ENCODE results near the gene FOLR3. TPM values are rescaled to one million over a fixed set of nuclear protein-coding genes. Genes with fewer than 3 reads are reported as not detected.
"Not testable (repeated sequence)": the region's sequence is repeated elsewhere in the genome, so short reads cannot be mapped to it uniquely, and the experiment has no call there.

The FOLR3 gene
- polyA plus RNA-seq, 3 donors, result 2.2 to 3.0 (median 2.7) TPM

DNA sequence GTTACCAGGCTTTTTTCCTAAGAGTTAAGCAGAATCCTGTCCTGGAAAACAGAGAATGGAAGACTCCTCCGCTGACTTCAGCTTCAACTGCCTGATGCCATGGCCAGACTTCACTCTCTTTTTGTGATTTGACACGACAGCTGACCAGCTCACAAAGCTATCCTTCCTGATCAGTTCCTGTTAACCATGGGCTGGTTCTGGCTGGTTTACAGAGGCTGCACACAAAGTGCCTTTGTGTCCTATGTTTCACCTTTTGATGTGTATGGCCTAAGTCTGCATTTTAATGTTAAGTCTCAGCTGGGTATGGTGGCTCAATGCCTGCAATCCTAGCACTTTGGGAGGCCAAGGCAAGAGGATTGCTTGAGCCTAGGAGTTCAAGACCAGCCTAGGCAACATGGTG lies 11.1 kb downstream of the FOLR3 start:
- no peak for DNase-seq (ENCODE audit: extremely low read depth in 1 of 11, low read depth in 9 of 11, low spot score in 4 of 11)

DNA sequence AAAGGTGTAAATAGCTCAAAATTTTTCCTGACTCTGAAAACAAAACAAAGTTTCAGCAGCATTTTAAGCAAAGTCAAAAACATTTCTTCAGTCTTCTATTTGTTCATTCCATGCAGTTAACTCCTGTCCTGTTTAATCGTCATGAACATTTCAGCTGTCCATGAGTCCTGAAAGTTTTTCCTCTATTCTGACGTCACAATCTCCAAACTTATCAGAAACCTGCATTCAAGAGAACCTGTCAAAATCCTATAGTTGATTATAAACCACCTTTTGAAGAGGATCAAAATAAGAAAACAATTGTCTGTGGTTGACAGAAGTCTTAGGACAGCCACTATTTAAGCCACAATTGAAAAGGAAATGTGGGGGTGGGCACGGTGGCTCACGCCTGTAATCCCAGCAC lies 15.4 kb downstream of the FOLR3 start:
- DNase-seq (ENCODE audit: extremely low read depth in 1 of 11, low read depth in 9 of 11, low spot score in 4 of 11), result no peak

GRCh38 chr11:72153874-72154273 lies 18.3 kb downstream of the FOLR3 start:
- DNase-seq (ENCODE audit: extremely low read depth in 1 of 11, low read depth in 9 of 11, low spot score in 4 of 11), result not testable (repeated sequence)

- DNase-seq (ENCODE audit: extremely low read depth in 1 of 11, low read depth in 9 of 11, low spot score in 4 of 11), result no peak
These were observed 19.3 kb downstream of the FOLR3 start for GRCh38 chr11:72154816-72155215.

- DNase-seq (ENCODE audit: extremely low read depth in 1 of 11, low read depth in 9 of 11, low spot score in 4 of 11), result no peak
These were observed 20.2 kb downstream of the FOLR3 start for GRCh38 chr11:72155751-72156150.

DNA sequence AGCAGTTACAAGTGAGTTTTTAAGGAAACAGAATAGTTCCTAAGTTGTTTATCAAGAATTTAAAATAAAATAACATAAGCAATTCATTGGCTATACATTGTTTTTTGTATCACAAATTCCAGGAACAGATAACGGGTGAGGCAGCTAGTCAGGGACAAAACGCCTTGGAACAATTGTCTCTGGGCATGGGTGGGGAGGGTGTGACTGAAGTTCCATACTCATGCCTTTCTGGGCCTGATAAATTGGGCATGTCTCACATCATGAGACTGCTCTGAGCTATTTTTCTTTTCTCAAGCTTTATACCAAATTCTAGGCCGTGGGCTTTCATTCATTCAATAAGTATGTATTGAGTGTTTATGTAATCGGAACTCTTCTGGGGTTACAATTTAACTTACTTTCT lies 21.6 kb downstream of the FOLR3 start:
- DNase-seq (ENCODE audit: extremely low read depth in 1 of 11, low read depth in 9 of 11, low spot score in 4 of 11), result no peak

DNA sequence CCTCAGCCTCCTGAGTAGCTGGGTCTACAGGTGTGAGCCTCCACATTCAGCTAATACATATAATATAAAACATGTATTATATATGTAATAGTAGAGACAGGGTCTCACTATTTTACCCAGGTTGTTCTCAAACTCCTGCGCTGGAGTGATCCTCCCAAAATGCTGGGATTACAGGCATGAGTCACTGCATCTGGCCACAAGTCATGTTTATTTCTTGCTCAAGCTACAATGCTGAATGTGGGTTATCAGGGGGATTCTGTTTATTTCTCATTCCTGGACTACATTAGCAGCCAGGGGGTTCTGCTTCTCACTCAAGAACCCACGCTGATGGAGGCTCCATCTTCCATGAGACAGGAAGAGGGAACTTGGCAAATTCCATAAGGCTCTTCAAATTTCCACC lies 24.8 kb downstream of the FOLR3 start:
- DNase-seq (ENCODE audit: extremely low read depth in 1 of 11, low read depth in 9 of 11, low spot score in 4 of 11), result no peak

DNA sequence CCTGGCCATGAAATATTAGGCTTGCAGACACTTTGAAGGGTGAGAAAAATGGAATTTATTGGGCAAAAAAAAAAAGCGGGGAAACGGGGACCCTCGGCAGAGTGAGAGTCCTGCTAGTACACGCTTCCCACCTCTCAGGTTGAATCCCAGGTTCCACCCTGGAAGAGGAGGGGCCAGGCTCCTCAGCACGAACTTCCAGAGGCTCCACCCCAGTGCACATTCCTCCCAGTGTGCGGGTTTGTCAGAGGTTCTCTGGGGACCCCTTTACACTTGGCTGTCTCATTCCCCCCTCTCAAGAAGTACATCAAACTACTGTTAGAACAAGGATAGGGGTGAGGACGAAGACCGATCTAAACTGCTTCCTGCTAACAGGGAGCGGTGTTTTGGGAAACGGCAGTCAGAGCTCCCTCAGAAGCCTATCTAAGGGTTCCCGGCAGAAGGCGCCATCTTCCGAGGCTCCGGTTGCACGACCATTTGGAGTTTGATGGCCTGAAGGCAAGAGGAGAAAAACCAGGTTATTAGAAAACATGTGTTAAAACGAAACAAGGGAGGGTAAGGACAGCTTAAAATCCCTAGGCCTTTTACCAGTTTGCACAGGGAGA lies 27.5 kb downstream of the FOLR3 start:
- DNase-seq (ENCODE audit: extremely low read depth in 1 of 11, low read depth in 9 of 11, low spot score in 4 of 11), result no peak

DNA sequence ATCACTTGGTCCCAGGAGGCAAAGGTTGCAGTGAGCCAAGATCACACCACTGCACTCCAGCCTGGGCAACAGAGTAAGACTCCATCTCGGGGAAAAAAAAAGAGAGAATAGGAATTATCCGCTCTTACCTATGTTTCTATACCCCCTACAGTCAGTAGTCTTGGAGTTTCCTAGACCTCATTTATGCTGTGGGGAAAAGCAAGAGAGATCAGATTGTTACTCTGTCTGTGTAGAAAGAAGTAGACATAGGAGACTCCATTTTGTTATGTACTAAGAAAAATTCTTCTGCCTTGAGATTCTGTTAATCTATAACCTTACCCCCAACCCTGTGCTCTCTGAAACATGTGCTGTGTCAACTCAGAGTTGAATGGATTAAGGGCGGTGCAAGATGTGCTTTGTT lies 28.7 kb downstream of the FOLR3 start:
- DNase-seq (ENCODE audit: extremely low read depth in 1 of 11, low read depth in 9 of 11, low spot score in 4 of 11), result not testable (repeated sequence)

DNA sequence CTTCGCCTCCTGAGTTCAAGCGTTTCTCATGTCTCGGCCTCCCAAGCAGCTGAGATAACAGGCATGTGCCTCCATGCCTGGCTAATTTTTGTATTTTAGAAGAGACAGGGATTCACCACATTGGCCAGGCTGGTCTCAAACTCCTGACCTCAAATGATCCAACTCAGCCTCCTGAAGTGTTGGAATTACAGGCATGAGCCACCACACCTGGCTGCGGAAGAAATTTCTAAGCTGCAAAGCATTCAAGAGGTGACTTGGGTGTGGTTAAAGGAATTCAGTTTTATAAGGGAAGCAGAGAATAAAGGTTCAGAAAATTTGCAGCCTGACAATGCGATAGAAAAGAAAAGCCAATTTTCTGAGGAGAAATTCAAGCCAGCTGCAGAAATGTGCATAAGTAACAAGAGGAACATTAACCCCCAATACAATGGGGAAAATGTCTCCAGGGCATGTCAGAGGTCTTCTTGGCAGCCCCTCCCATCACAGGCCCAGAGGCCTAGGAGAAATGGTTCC lies 33.6 kb downstream of the FOLR3 start:
- not testable (repeated sequence) for DNase-seq (ENCODE audit: extremely low read depth in 1 of 11, low read depth in 9 of 11, low spot score in 4 of 11)

GRCh38 chr11:72169754-72170153 lies 34.2 kb downstream of the FOLR3 start:
- DNase-seq (ENCODE audit: extremely low read depth in 1 of 11, low read depth in 9 of 11, low spot score in 4 of 11), result not testable (repeated sequence)

GRCh38 chr11:72172043-72172442 lies 36.5 kb downstream of the FOLR3 start:
- not testable (repeated sequence) for DNase-seq (ENCODE audit: extremely low read depth in 1 of 11, low read depth in 9 of 11, low spot score in 4 of 11)

DNA sequence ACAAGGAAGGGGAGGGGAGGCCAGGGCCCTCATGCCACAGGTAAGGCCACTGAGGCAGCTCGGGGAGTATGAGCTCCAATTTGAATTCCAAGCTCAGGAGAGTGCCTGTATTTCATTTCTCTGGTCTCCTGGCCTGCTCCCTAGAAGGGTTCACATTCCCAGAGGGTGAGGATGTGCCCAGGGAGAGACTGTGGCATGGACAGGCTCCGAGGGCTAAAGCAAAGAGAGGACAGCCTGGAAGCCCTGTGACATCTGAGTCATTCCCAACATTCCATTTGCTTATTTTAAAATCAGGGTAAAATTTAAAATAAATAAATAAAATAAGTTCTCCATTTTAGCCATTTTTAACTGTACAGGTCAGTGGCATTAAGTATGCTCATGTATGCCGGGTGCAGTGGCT lies 37.8 kb downstream of the FOLR3 start:
- no peak for DNase-seq (ENCODE audit: extremely low read depth in 1 of 11, low read depth in 9 of 11, low spot score in 4 of 11)

DNA sequence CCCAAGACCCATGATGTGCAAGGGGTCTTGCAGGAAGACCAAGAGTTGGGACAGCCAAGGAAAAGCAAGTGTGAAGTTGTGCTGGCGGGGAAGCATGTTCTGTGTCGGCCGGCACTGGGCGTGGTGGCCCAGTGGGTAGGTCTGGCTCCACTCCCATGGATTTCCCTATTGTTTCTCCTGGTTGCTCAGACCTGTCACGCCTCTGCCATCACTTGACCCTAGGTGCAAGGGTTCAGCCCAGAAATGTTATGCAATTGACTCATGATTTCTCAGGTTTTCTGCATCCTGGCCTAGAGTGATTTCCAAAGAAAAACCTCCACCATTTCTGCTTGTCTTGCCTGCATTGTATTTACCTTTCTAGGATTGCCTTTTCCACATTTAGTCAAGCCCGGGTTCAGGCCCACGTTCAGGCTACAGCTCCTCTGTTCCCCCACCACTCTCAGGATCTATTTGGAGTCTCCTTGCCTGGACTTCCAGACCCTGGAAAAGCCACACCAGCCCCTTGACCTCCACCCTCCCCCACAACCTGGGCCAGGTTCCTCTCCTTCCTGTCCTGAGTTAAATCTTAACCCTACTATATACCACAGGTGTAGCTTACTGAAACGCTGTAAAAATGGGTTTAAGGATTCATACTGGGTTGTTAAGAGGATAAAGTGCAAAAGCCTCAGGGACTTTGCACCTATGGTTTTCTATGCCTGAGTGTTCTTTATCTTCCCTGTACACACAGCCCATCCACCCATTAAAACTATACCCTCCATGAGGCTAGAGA lies 39.0 kb downstream of the FOLR3 start:
- DNase-seq (ENCODE audit: extremely low read depth in 1 of 11, low read depth in 9 of 11, low spot score in 4 of 11), result no peak

DNA sequence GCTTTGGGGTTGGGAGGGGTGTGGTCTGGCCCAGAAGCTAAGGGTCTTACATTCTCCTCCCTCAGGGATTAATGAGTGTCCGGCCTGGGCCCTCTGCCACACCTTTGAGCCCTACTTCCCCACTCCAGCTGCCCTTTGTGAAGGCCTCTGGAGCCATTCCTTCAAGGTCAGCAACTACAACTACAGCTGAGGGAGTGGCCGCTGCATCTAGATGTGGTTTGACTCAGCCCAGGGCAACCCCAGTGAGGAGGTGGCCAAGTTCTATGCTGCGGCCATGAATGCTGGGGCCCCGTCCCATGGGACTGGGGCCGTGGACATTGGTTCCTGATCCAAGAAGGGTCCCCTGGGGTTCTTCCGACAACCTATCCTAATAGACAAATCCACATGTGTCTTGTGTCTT lies 42.1 kb downstream of the FOLR3 start:
- no peak for DNase-seq (ENCODE audit: extremely low read depth in 1 of 11, low read depth in 9 of 11, low spot score in 4 of 11)

DNA sequence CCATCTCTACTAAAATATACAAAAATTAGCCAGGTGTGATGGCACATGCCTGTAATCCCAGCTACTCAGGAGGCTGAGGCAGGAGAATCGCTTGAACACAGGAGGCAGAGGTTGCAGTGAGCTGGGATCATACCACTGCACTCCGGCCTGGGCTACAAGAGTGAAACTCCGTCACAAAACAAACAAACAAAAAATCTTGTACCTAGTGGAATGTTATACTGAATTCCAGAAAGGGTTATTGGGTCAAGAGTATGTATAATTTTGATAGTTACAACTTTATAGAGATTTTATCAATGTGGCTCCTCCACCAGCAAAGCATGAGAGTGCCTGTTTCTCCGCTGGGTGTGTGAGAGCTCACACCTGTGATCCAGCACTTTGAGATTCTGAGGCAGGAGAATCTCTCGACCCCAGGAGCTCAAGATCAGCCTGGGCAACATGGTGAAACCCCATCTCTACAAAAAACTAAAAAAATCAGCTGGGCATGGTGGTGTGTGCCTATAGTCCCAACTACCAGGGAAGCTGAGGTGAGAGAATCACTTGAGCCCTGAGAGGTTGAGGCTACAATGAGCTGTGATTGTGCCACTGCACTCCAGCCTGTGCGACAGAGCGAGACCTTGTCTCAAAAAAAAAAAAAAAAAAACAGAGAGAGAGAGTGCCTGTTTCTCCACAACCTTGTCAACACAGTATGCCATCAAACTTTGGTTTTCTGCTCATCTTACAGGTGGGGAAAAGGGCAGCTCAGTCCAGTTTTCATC lies 43.7 kb downstream of the FOLR3 start:
- DNase-seq (ENCODE audit: extremely low read depth in 1 of 11, low read depth in 9 of 11, low spot score in 4 of 11), result no peak

DNA sequence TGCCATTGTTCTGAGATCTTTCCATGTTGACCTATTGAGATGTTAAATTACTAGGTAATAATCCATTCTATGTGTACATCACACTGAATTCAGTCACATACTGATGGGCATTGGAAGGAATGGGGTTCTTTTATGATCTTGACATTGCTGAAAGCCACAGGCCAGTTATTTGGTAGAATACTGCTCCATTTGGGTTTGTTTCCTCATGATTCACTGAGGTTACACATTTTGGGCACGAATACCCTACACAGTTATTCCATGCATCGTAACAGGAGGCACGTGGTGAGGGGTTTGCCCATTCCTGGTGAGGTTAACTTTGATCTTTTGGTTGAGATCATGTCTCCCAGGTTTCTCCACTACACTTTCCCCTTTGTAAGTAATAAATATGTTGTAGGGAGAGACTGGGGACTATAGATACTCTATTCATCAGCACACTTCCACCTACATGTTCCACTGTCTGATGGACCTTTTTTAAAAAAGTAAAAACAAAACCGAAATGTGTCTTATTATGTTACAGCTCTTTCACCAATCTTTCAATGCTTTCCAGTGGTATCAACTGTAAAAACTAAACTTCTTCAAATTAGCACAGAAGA lies 44.4 kb downstream of the FOLR3 start:
- no peak for DNase-seq (ENCODE audit: extremely low read depth in 1 of 11, low read depth in 9 of 11, low spot score in 4 of 11)

GRCh38 chr11:72180892-72181552 lies 45.5 kb downstream of the FOLR3 start:
- DNase-seq (ENCODE audit: extremely low read depth in 1 of 11, low read depth in 9 of 11, low spot score in 4 of 11), result not testable (repeated sequence)

GRCh38 chr11:72181553-72181958 lies 46.0 kb downstream of the FOLR3 start:
- DNase-seq (ENCODE audit: extremely low read depth in 1 of 11, low read depth in 9 of 11, low spot score in 4 of 11), result not testable (repeated sequence)
